Measurements from ENCODE around the gene OSBPL6.
A peak's percentile ranks its signal among the peaks of the same experiment; 100 is the strongest.

The OSBPL6 gene

GRCh38 chr2:178199334-178199733 is 5.0 kb downstream of the OSBPL6 start:
- DNase-seq, result no peak

DNA sequence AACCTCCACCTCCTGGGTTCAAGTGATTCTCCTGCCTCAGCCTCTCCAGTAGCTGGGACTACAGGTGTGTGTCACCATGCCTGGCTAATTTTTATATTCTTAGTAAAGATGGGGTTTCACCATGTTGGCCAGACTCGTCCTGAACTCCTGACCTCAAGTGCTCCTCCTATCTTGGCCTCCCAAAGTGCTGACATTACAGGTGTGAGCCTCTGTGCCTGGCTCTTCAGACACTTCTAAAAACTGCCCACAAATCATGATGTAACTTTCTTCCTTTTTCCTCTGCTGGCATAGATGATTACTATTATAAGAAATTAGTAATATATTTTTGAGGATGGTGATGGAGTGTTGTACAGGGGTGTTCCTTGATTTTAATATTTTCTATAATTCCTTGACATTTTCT is 6.0 kb downstream of the OSBPL6 start:
- no peak for DNase-seq

DNA sequence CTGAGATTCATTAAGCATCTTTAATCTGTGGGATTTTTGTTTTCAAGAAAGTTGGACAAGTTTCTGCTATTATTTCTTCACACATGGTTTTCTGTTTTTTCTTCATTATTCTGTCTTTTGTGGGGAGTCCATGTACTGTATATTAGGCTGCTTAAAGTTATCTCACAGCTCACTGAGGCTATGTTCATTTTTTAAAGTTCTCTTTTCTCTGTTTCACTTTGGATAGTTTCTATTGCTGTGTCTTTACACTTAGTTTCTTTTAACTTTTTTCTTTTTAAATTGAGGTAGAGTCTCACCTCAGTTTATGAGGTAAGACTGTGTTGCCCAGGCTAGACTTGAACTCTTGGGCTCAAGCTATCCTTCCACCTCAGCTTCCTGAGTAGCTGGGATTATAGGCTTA is 8.6 kb downstream of the OSBPL6 start:
- DNase-seq, result no peak

- DNase-seq, result no peak
These were observed 10.7 kb downstream of the OSBPL6 start for GRCh38 chr2:178204977-178205376.

- DNase-seq, result no peak
These were observed 11.7 kb downstream of the OSBPL6 start for GRCh38 chr2:178205853-178206521.

GRCh38 chr2:178208336-178208735 is 14.0 kb downstream of the OSBPL6 start:
- DNase-seq, result no peak

GRCh38 chr2:178208817-178209216 is 14.5 kb downstream of the OSBPL6 start:
- DNase-seq, result no peak

- no peak for DNase-seq
These were observed 17.1 kb downstream of the OSBPL6 start for GRCh38 chr2:178211460-178211859.

GRCh38 chr2:178211943-178212342 is 17.6 kb downstream of the OSBPL6 start:
- DNase-seq, result no peak

- DNase-seq, result no peak
These were observed 19.7 kb downstream of the OSBPL6 start for GRCh38 chr2:178213991-178214390.

- DNase-seq, result no peak
These were observed 24.9 kb downstream of the OSBPL6 start for GRCh38 chr2:178219247-178219646.

GRCh38 chr2:178220814-178221213 is 26.5 kb downstream of the OSBPL6 start:
- DNase-seq, result no peak

- no peak for DNase-seq
These were observed 27.2 kb downstream of the OSBPL6 start for GRCh38 chr2:178221556-178221955.

- no peak for DNase-seq
These were observed 29.5 kb downstream of the OSBPL6 start for GRCh38 chr2:178223806-178224205.

DNA sequence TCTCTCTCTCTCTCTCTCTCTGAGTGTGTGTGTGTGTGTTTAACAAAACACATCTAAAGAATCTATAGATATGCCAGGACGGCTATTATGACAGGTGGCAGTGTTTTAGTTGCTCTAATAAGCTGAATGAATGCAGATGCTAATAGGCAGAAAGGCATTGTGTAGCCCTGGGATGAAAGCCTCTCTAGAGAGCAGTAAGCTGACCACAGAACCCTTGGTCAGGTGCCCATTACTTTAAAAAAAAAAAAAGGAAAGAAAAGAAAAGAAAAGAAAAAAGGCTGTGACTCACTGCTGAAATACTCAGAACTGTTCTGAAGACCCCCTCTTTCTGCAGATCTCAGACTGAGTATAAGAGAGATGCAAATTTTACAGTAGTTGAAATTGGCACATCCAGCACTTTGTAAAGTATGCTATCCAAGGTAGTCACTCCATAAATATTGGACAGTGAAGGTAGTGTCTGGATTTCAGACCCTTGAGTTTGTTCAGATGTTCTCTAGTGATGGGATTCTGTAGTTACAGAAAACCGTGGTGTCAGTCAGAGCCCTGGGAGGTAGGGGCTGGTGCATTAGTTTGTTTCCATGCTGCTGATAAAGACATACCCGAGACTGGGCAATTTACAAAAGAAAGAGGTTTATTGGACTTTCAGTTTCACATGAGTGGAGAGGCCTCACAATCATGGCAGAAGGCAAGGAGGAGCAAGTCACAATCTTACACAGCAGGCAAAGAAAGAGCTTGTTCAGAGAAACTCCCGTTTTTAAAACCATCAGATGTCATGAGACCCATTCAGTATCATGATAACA is 30.9 kb downstream of the OSBPL6 start:
- no peak for DNase-seq

GRCh38 chr2:178227187-178227586 is 32.9 kb downstream of the OSBPL6 start:
- DNase-seq, result no peak

DNA sequence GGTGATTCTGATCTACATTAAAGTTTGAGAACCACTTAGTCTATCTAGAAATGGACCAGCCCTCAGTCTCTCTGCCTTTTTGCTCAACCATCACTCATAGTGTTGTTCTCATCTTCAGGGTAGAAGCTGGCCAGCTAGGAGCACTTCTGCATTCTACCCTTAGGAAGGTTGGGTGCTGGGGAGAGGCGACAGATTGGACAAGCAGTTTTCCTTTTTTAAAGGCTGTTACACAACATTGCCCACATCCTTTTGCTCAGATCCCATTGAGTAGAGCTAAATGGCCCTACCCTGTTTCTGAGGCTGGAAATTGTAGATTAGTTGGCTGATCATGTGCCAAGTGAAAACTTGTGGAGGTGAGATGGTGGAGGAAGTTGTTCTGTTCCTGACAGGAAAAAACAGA is 35.6 kb downstream of the OSBPL6 start:
- peak; percentile 0 for DNase-seq

GRCh38 chr2:178230396-178230795 is 36.1 kb downstream of the OSBPL6 start:
- DNase-seq, result no peak

GRCh38 chr2:178233428-178233827 is 39.1 kb downstream of the OSBPL6 start:
- no peak for DNase-seq

GRCh38 chr2:178234648-178235047 is 40.3 kb downstream of the OSBPL6 start:
- no peak for DNase-seq

- no peak for DNase-seq
These were observed 43.3 kb downstream of the OSBPL6 start for GRCh38 chr2:178237488-178238153.

GRCh38 chr2:178238154-178238521 is 43.8 kb downstream of the OSBPL6 start:
- DNase-seq, result no peak

DNA sequence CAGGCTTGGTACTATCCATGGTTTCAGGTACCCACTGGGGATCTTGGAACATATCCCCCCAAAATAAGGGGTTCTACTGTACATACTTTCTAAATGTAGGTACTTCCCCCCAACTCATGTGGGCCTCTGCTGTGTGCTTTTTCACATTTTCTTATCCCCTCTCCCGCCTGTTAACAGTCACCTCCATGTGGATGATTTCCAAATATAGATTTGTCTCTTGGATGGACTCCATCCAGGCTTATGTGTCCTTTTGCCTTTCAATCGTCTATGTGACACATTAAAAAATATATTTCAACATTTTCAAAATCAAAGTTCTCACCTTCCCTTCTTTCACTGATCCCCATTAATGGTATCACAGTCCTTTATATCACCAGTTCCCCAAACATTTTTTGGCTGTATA is 44.4 kb downstream of the OSBPL6 start:
- no peak for DNase-seq

All from CD4-positive, alpha-beta T cell treated with Interleukin-12 subunit alpha and Interleukin-12 subunit beta, for 1 hour (primary cell).